ENCODE results near the gene USP54. TPM values are rescaled to one million over a fixed set of nuclear protein-coding genes. Genes with fewer than 3 reads are reported as not detected.
A peak's percentile ranks its signal among the peaks of the same experiment; 100 is the strongest.

The USP54 gene
- total and polyA plus RNA-seq, 2 donors (not counting 3 experiments of a cell fraction or from before 2014, with no cell fraction given): 9.3 to 14.2 TPM

DNA sequence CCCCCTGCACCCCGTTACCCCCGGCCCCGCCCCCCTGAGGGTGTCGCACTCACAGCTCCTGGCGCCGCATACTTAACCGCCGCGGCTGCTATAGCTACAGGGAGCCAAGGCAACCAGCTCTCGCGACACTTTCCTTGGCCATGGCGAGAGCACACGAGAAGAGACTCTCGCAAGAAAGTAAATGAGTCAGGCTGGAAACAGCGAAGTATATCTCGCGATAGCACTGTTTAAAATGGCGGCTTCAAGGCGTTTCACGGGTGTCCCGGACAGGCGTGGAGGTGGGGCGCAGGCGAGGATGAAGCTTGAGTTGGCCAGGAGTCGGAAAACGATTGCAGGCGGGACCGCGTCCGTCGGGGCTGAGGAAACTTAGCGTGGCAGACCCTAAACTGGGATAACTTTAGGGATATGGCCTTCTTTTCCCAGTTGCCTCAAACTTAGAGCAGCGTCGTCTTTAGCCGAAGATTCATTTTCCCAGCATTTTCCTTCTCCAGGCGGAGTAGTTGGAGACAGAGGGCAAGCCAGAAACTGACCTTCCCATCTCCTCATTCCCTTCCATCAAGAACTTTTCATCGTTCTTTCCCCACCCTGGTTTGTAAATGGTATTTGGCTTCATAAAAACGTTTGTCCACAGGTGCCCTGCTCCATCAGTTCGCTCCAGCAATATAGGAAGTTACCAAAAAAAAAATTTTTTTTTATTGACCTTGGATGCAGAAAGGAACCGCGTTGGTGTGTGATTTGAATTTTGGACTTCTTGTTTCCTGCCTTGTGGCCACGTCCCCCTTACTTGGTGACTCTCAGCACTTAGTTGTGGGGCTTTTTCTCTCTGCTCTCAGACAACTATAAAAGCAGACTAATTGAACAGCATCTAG lies 35.0 kb upstream of the USP54 start:
- Histone ChIP-seq H3K4me2 (ENCODE audit: insufficient read depth, low read length) (peak overlapping the region; percentile 74), H3K9ac (replicated peaks; ENCODE audit: extremely low read depth, insufficient read depth, low read length) (peak overlapping the region; percentile 88), H2AFZ (ENCODE audit: low read depth, low read length) (peak overlapping the region; percentile 94), H3K4me1 (ENCODE audit: control insufficient read depth, extremely low read depth, insufficient read depth, low read length) (peaks cover 9% of the 10 kb centered on the region), H3K79me2 (ENCODE audit: control insufficient read depth, insufficient read depth, low read length) (no peaks in the 10 kb centered on the region), H3K4me3 (replicated peaks in 1 of 3; ENCODE audit: insufficient read depth in 1 of 3, low read depth in 1 of 3, low read length in 3 of 3) (peak overlapping the region; percentile 66 to 82 (median 77)), H3K27ac (ENCODE audit: insufficient read depth, low read depth, low read length) (peak overlapping the region; percentile 46), H4K20me1 (replicated peaks; ENCODE audit: control insufficient read depth, extremely low read depth, insufficient read depth, low read length) (no peaks in the 10 kb centered on the region), H3K9me3 (replicated peaks; ENCODE audit: control insufficient read depth, insufficient read depth, low read length) (no peaks in the 10 kb centered on the region), H3K27me3 (ENCODE audit: control insufficient read depth in 2 of 2, insufficient read depth in 2 of 2, low read length in 2 of 2) (no peaks in the 10 kb centered on the region), H3K9me1 (replicated peaks; ENCODE audit: control insufficient read depth, extremely low read depth, insufficient read depth, low read length) (no peaks in the 10 kb centered on the region), H3K36me3 (ENCODE audit: control insufficient read depth in 2 of 2, extremely low read depth in 1 of 2, insufficient read depth in 2 of 2, low read length in 2 of 2) (no peaks in the 10 kb centered on the region)
- dilution Hi-C loops (cut with MboI; ENCODE audit: extremely low pct_ligation_motif_present, low sequenced_read_pairs) (loop anchor here (10.0 kb wide), 1 partner anchor 91 kb away; no protein-coding TSS in a partner anchor), intact Hi-C loops (cut with micrococcal nuclease) (loop anchor here (1.0 to 5.0 kb wide), 2 partner anchors 39 to 97 kb away; no protein-coding TSS in a partner anchor)
- DNase-seq (ENCODE audit: low read depth, low spot score) (peak; percentile 99), FAIRE-seq (peak; percentile 97)
- ChIA-PET POLR2A (interaction anchor here (0.6 to 0.9 kb wide), 3 partner anchors 9 to 14 kb away, joined by 3 to 4 read pairs (median 3); no protein-coding TSS in a partner anchor), CTCF (interaction anchor here (0.6 to 2.4 kb wide), 6 partner anchors 15 to 329 kb away, joined by 3 to 9 read pairs (median 4); no protein-coding TSS in a partner anchor)
- TF ChIP-seq FOS (IDR thresholded peaks at IDR 0.05; ENCODE audit: borderline replicate concordance, insufficient read depth, low read length) (peak; percentile 48), POLR2AphosphoS5 (IDR thresholded peaks at IDR 0.05; ENCODE audit: insufficient read depth, low read depth, low read length) (peak; percentile 53), POLR2A (IDR thresholded peaks at IDR 0.05; ENCODE audit: low read depth, low read length) (peak; percentile 92), GATA2 (IDR thresholded peaks at IDR 0.05; ENCODE audit: insufficient read depth, insufficient read length, low read depth, low read length) (no peak), EZH2 (IDR thresholded peaks at IDR 0.05; ENCODE audit: borderline replicate concordance, low read depth, low read length, severe bottlenecking) (no peak)
- TF ChIP-seq, protein P1, sequence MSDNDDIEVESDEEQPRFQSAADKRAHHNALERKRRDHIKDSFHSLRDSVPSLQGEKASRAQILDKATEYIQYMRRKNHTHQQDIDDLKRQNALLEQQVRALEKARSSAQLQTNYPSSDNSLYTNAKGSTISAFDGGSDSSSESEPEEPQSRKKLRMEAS (IDR thresholded peaks at IDR 0.05; ENCODE audit: insufficient read depth, insufficient read length): peak; percentile 28
- BruUV-seq (replicated peaks): TSS peak; percentile 91

Measured in endothelial cell of umbilical vein (primary cell).